Measurements from ENCODE around the gene PPP2R3B. TPM values are rescaled to one million over a fixed set of nuclear protein-coding genes. Genes with fewer than 3 reads are reported as not detected.

PPP2R3B gene
- polyA plus RNA-seq, 1 donor (not counting 4 experiments of a cell fraction or from before 2014, with no cell fraction given) = 6.6 TPM

- no peaks in the 10 kb centered on the region for H3K9me1 ChIP-seq (ENCODE audit: control insufficient read depth, extremely low read depth, insufficient read depth, low read length)
- H3K36me3 ChIP-seq (ENCODE audit: control insufficient read depth in 2 of 2, extremely low read depth in 1 of 2, insufficient read depth in 2 of 2, low read length in 2 of 2) = peaks cover 1 to 3% of the 10 kb centered on the region in 2 experiments
- FAIRE-seq (no peak), DNase-seq (ENCODE audit: low read depth, low spot score) (no peak)
- peaks cover 2% of the 10 kb centered on the region for H3K9me3 ChIP-seq (ENCODE audit: control insufficient read depth, low read depth, low read length)
- dilution Hi-C loops (cut with MboI; ENCODE audit: extremely low pct_ligation_motif_present, low sequenced_read_pairs) = no loop called here
- peak overlapping the region; percentile 79 to 98 (median 88) for H3K4me3 ChIP-seq (ENCODE audit: control insufficient read depth in 2 of 3, extremely low read depth in 1 of 3, insufficient read depth in 2 of 3, low read depth in 1 of 3, low read length in 3 of 3)
- peaks cover 29% of the 10 kb centered on the region for H3K79me2 ChIP-seq (ENCODE audit: control insufficient read depth, insufficient read depth, low read length)
- peak overlapping the region; percentile 81 for H3K27ac ChIP-seq (ENCODE audit: control insufficient read depth, insufficient read depth, low read length)
- H3K27me3 ChIP-seq (ENCODE audit: control insufficient read depth, extremely low read depth, insufficient read depth, low read length) = no peaks in the 10 kb centered on the region
- no peak overlapping the region for H2AFZ ChIP-seq (ENCODE audit: control insufficient read depth, low read length)
- H3K4me2 ChIP-seq (ENCODE audit: control insufficient read depth, extremely low read depth, insufficient read depth, low read depth, low read length) = peak overlapping the region; percentile 93
- H3K4me1 ChIP-seq (ENCODE audit: control insufficient read depth, extremely low read depth, insufficient read depth, low read length) = peaks cover 8% of the 10 kb centered on the region
- TF ChIP-seq EZH2 (IDR thresholded peaks at IDR 0.05; ENCODE audit: low read length) = no peak
- TF ChIP-seq, protein P1, sequence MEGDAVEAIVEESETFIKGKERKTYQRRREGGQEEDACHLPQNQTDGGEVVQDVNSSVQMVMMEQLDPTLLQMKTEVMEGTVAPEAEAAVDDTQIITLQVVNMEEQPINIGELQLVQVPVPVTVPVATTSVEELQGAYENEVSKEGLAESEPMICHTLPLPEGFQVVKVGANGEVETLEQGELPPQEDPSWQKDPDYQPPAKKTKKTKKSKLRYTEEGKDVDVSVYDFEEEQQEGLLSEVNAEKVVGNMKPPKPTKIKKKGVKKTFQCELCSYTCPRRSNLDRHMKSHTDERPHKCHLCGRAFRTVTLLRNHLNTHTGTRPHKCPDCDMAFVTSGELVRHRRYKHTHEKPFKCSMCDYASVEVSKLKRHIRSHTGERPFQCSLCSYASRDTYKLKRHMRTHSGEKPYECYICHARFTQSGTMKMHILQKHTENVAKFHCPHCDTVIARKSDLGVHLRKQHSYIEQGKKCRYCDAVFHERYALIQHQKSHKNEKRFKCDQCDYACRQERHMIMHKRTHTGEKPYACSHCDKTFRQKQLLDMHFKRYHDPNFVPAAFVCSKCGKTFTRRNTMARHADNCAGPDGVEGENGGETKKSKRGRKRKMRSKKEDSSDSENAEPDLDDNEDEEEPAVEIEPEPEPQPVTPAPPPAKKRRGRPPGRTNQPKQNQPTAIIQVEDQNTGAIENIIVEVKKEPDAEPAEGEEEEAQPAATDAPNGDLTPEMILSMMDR (optimal IDR thresholded peaks at IDR 0.05 in 1 of 3, IDR thresholded peaks at IDR 0.05 in 1 of 3, conservative IDR thresholded peaks at IDR 0.05 in 1 of 3; ENCODE audit: extremely low read depth in 1 of 3, insufficient read depth in 2 of 3, low read length in 3 of 3) = no peak
- peak overlapping the region; percentile 94 for H3K9ac ChIP-seq (ENCODE audit: control insufficient read depth, extremely low read depth, insufficient read depth, low read length)
- H4K20me1 ChIP-seq (ENCODE audit: control insufficient read depth, extremely low read depth, insufficient read depth, low read length) = no peaks in the 10 kb centered on the region
Observed at GRCh38 chrX:319579-320125, 67.1 kb downstream of the PPP2R3B start.

- TF ChIP-seq EZH2 (IDR thresholded peaks at IDR 0.05; ENCODE audit: low read length) = no peak
- TF ChIP-seq, protein P1 (optimal IDR thresholded peaks at IDR 0.05 in 1 of 3, IDR thresholded peaks at IDR 0.05 in 1 of 3, conservative IDR thresholded peaks at IDR 0.05 in 1 of 3; ENCODE audit: extremely low read depth in 1 of 3, insufficient read depth in 2 of 3, low read length in 3 of 3) = peak in 2 of 3 experiments; percentile 13 to 14
- FAIRE-seq (no peak), DNase-seq (ENCODE audit: low read depth, low spot score) (peak; percentile 92)
- Histone ChIP-seq H4K20me1 (ENCODE audit: control insufficient read depth, extremely low read depth, insufficient read depth, low read length) (no peaks in the 10 kb centered on the region), H3K4me3 (ENCODE audit: control insufficient read depth in 2 of 3, extremely low read depth in 1 of 3, insufficient read depth in 2 of 3, low read depth in 1 of 3, low read length in 3 of 3) (peak within 1 kb of the TSS; percentile 79 to 98 (median 88)), H3K9me3 (ENCODE audit: control insufficient read depth, low read depth, low read length) (peaks cover 2% of the 10 kb centered on the region), H3K9ac (ENCODE audit: control insufficient read depth, extremely low read depth, insufficient read depth, low read length) (peak within 1 kb of the TSS; percentile 94), H3K27ac (ENCODE audit: control insufficient read depth, insufficient read depth, low read length) (peak within 1 kb of the TSS; percentile 82), H3K4me2 (ENCODE audit: control insufficient read depth, extremely low read depth, insufficient read depth, low read depth, low read length) (peak within 1 kb of the TSS; percentile 93), H2AFZ (ENCODE audit: control insufficient read depth, low read length) (peak within 1 kb of the TSS; percentile 54), H3K9me1 (ENCODE audit: control insufficient read depth, extremely low read depth, insufficient read depth, low read length) (no peaks in the 10 kb centered on the region), H3K27me3 (ENCODE audit: control insufficient read depth, extremely low read depth, insufficient read depth, low read length) (no peaks in the 10 kb centered on the region), H3K4me1 (ENCODE audit: control insufficient read depth, extremely low read depth, insufficient read depth, low read length) (peaks cover 8% of the 10 kb centered on the region), H3K36me3 (ENCODE audit: control insufficient read depth in 2 of 2, extremely low read depth in 1 of 2, insufficient read depth in 2 of 2, low read length in 2 of 2) (peaks cover 1 to 4% of the 10 kb centered on the region in 2 experiments), H3K79me2 (ENCODE audit: control insufficient read depth, insufficient read depth, low read length) (peaks cover 29% of the 10 kb centered on the region)
- dilution Hi-C loops (cut with MboI; ENCODE audit: extremely low pct_ligation_motif_present, low sequenced_read_pairs) = no loop called here
Observed at GRCh38 chrX:318739-319578, 67.7 kb downstream of the PPP2R3B start, which contains the start of gene GTPBP6. Gene GTPBP6 (minus strand): TSS chrX:318796. CDS start chrX:318787, 9 bp downstream.
